Cerebellar nuclear complex (tissue), 1 donor: Measurements from ENCODE around the gene SLC37A4.
"Not testable (repeated sequence)": the region's sequence is repeated elsewhere in the genome, so short reads cannot be mapped to it uniquely, and the experiment has no call there.

ENCODE experiments used
- DNase-seq, 2 experiments: peaks; one replicate each; lab custom pipeline; 2025; lab: John Stamatoyannopoulos, UW

Gene SLC37A4

DNA sequence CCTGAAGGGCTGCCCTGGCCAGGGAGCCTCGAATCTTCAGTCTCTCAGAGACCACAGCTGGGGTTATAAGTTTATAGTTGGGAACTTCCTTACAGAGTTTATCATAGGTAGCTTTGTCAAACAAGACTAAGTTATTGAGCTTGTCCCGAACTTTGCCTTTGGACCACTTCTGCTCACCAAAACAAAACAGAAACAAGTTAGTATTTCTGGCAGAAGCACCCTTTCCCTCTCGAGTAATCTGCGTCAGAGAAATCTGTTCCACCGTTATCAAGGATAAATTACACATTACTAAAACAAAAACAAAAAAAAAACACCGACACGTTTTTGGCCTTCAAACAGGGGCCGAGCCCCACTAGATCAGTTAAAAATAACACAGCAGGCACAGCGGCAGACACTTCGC, 13.3 kb downstream of the SLC37A4 start:
- not testable (repeated sequence) for DNase-seq

DNA sequence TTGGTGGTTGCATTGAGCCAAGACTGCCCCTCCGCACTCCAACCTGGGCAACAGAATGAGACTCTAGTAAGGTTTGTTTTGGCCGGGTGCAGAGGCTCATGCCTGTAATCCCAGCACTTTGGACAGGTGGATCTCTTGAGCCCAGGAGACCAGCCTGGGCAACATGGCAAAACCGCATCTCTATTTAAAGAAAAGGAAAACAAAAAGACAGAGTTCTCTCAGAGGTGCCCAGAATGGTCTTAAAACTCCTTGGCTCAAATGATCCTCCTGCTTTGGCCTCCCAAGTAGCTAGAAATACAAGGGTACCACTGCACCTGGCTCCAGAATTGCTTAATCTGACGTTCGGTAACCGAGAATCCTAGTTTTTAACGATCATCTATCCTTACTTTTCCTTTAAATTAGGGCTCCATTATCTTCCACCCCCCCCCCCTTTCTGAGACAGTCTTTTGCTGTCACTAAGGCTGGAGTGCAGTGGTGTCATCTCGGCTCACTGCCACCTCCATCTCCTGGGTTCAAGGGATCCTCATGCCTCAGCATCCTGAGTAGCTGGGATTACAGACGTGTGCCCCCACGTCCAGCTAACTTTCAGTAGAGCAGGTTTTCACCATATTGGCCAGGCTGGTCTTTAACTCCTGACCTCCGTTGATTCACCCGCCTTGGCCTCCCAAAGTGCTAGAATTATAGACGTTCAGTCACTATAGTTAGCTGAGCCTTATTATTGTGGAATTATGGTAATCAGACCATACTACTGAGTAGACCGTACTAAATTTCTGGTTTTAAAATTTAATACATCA, 14.3 kb downstream of the SLC37A4 start:
- no peak for DNase-seq

DNA sequence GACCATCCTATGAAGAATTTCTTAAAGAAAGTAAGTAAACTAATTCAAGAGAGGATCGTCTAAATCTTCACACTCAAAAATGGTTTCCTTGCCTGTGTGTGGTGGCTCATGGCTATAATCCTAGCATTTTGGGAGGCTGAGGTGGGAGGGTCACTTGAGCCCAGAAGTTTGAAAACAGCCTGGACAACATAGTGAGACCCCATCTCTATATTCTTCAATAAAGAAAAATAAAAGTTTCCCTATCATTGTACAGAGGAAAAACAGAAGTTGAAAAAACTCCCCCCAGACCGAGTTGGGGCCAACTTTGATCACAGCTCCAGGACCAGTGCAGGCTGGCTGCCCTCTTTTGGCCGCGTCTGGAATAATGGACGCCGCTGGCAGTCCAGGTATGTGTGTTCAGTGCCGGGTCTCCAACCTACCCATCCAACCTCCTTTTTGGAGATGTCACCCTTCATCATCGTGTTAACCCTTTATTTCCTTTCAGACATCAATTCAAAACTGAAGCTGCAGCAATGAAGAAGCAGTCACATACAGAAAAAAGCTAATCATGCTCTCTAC, 15.5 kb downstream of the SLC37A4 start:
- no peak for DNase-seq

DNA sequence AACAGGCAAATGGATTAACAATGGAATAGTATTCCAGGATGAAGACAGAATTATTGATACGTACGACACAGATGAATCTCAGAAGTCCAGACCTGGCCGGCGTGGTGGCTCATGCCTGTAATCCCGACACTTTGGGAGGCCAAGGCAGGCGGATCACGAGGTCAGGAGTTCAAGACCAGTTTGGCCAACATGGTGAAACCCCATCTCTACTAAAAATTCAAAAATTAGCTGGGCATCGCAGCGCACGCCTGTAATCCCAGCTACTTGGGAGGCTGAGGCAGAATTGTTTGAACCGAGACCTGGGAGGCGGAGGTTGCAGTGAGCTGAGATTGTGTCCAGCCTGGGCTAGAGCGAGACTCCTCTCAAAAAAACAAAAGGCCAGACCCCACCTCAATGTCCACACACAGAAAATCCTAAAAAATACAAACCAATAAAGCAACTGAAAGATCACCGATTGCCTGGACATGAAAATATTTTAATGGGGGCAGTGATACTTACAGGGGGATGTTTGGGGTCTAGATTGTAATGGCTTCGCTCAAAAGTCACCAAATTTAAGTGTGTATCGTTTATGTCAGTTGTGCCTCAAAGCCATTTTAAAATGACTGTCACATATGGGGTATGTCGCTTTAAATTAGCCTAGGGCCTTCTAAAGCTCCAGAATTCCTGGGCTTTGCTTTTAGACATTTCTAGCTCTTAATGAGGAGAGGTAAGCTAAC, 16.3 kb downstream of the SLC37A4 start:
- no peak for DNase-seq

DNA sequence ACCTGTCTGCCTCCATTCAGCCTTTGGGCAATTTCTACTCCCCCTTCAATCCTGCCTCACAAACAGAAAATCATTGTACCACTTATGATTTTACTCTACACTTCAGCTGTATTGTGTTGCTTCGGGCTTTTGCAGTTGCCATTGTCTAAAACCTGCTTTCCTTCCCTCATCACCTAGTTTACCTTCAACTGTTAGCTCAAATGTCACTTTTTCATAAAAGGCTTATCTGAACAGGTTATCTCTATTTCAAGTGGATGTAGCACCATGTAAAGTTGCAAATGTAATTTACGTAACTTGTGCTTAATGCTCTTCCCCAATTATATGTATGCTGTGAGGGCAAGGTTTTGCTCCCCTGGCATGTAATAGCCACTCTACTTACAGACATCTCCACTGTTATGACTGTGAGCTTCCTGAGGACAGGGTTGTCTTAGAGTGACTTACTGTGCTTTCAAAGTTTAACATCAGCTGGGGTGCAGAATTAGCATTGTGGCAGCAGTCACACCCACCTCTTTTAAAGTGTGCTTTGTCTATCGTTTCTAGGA, 18.0 kb downstream of the SLC37A4 start:
- DNase-seq, result no peak

DNA sequence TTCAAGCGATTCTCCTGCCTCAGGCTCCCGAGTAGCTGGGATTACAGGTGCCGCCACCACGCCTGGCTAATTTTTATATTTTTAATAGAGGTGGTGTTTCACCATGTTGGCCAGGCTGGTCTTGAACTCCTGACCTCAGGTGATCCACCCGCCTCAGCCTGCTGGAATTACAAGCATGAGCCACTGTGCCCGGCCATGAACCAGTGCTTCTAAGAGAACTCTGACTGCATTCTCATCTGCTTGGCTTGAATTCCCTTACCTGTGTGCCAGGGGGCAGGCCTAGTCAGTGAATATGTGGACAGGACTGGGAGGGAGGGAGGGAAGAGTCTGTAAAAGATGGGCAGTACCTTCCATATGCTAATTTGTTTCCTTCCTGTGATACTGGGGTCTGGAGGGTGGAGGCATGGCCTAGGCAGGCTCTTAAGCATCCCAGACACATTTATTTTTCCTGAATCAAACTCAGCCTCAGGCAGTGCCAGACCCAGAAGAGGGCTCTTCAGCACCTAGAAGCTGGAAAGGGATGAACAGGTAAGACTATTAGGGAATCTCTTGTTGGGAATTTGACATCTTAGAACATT, 19.1 kb downstream of the SLC37A4 start:
- no peak for DNase-seq

DNA sequence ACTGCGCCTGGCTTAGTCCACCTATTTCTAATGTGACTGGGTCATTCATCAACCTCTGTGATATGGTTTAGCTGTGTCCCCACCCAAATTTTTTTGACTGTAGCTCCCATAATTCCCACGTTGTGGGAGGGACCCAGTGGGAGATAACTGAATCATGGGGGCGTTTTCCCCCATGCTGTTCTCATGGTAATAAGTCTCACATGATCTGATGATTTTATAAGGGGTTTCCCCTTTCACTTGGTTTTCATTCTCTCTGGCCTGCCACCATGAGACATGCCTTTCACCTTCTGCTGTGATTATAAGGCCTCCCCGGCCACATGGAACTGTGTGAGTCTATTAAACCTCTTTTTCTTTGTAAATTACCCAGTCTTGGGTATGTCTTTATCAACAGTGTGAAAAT, 24.0 kb downstream of the SLC37A4 start:
- no peak for DNase-seq

DNA sequence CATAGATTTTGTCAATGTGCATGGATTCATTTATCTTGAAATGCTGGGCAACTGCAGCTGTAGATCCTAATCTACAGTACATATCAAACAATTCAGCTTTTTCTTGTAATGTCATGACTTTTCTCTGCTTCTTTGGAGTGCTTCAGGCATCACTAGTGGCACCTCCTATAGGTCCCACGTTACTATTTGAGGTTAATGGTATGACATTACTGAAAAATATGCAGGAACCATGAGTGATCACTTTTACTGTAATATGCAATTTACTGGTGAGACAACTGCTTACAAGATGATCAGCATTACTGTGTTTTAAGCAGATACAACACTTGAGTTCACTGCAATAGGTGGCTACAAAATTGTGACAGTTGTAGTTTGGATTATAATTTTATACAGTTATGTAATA, 29.8 kb downstream of the SLC37A4 start:
- no peak for DNase-seq

DNA sequence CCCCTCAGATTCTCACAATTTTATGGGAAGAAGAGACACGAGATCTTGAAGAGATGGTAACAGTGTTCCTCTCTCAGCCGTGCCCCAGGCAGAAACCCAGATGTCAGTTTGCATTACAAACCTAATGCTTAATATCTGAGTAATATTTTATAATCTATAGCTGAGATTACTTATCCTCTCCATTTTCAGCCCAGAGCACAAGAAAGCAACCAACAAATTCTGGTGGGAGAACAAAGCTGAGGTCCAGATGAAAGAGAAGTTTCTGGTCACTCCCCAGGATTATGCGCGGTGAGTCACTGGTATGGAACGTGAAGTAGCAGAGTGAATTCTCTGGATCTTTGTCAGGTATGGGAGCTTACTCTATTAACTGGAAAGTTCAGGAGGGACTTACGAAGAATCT, 31.9 kb downstream of the SLC37A4 start:
- no peak for DNase-seq

DNA sequence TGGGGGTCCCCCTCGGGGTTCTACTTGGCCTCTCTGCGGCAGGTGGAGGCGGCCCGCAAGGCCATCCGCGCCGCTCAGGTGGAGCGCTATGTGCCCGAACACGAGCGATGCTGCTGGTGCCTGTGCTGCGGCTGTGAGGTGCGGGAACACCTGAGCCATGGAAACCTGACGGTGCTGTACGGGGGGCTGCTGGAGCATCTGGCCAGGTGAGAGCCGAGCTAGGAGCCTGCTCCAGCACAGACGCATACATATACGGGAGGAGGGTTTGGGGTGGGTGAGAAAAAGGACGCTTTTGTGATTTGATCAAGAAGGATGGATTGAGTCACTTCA, 32.3 kb downstream of the SLC37A4 start:
- DNase-seq, result no peak

DNA sequence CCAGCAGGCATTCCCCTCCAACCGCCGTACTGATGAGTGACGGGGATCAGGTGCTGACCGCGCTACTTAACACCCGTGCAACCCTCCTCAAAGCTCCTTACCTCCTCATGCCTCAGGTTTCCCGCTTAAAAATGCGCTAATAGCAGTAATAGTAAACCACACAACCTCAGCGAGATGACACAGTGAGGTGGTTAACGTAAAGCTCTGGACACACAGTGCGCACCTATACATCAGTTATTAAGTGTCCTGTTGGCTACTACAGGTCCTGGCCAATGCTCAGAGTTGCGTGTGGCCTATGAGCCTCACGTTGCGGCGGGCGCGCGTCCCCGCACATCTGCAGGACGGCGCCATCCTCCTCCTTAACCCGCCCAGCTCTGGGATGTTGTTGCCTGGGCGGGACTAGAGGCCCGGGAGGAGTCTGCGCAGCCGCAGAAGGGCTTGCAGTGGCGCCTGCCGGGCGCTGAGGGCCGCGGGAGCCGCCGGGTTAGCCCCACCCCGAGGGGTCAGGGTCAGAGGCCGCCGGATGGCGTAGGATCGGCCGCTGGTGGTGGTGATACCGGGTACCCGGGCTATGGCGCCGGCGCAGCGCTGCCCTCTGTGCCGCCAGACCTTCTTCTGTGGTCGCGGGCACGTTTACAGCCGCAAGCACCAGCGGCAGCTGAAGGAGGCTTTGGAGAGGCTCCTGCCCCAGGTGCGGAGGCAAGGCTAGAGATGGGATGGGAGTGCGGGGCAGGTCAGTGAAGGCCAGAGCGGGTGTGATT, 32.9 kb downstream of the SLC37A4 start, which contains the start of gene CENATAC:
TSS of gene CENATAC (plus strand) at position 512 of the 761 bp plus-strand sequence. CDS start at position 572, 60 bp downstream.
- DNase-seq, result peak; percentile 27 to 86

DNA sequence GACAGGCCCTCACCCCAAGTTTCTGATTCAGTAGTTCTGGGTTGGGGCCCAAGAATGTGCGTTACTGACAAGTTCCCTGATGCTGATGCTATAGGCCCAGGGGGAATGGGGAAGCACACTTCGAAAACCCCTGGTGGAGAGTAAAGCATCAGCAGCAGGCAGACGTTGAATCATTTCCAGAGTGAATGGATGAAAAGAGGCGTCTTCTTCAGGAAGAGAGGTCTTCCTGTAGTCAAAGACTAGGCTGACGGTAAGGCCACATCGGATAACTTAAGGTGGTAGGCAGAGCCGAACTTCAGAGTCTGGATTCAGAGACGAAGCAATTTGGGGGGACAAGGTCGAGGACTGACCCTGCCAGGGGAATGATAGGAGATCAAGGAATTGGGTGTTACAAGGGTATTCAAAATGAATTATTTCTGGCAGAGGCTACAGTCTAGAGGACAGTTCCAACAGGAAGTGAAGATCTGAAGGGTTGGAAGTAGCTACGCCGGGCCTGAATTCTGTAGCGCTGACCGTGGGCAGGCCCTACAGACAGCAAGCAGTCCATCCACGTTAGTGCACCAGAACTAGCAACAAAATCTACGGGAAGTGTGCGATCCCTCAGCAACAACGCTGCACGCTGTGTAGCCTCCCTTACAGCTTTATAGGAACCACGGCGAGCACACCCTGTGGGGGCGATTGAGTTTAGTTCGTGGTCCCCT, 33.6 kb downstream of the SLC37A4 start:
- no peak for DNase-seq

DNA sequence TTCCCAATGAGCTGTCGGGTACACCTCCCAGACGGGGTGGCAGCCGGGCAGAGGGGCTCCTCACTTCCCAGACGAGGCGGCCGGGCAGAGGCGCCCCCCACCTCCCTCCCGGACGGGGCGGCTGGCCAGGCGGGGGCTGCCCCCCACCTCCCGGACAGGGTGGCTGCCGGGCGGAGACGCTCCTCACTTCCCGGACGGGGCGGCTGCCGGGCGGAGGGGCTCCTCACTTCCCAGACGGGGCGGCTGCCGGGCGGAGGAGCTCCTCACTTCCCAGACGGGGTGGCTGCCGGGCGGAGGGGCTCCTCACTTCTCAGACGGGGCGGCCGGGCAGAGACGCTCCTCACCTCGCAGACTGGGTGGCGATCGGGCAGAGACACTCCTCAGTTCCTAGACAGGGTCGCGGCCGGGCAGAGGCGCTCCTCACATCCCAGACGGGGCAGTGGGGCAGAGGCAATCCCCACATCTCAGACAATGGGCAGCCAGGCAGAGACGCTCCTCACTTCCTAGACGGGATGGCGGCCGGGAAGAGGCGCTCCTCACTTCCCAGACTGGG, 39.1 kb downstream of the SLC37A4 start:
- not testable (repeated sequence) for DNase-seq

DNA sequence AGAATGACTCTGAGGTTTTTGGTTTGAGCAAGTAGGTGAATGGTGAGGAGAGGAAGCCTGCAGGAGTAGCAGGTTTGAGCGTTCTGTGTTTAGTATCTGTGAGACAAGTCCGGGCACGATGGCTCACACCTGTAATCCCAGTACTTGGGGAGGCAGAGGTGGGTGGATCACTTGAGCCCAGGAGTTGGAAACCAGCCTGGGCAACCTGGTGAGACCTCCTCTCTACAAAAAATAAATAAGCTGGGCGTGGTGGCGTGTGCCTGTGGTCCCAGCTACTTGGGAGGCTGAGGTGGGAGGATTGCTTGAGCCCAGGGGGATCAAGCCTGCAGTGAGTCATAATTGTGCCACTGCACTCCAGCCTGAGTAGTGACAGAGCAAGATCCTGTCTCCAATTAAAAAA, 42.4 kb downstream of the SLC37A4 start:
- no peak for DNase-seq

DNA sequence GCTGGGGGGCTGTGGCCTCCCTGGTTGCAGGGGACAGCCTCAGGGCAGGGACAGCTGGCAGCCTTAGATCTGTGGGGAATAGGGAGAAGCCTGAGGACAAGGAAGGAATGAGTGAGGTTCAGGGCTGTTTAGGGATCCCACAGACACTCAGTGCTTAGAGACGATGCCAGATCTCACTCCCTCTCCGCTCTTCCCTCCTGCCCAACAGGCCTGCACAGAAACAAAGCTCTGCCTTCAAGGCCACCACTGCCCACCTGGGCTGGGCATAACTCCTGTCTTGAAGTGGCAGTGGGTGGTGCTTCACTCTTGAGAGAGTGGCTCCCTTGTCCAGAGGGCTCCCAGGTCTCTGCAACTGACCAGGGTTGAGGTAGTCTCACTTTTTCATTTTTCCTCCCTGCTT, 45.9 kb downstream of the SLC37A4 start:
- DNase-seq, result no peak

DNA sequence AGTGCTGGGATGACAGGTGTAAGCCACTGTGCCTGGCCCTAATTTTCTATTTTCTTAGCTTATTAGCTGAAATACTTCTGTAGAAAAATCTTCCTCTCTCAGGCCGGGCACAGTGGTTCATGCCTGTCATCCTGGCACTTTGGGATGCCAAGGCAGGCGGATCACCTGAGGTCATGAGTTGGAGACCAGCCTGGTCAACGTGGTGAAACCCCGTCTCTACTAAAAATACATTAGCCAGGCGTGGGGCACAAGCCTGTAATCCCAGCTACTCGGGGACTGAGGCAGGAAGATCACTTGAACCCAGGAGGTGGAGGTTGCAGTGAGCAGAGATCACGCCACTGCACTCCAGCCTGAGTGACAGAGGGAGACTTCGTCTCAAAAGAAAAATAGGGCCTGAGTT, 46.3 kb downstream of the SLC37A4 start:
- DNase-seq, result not testable (repeated sequence)

DNA sequence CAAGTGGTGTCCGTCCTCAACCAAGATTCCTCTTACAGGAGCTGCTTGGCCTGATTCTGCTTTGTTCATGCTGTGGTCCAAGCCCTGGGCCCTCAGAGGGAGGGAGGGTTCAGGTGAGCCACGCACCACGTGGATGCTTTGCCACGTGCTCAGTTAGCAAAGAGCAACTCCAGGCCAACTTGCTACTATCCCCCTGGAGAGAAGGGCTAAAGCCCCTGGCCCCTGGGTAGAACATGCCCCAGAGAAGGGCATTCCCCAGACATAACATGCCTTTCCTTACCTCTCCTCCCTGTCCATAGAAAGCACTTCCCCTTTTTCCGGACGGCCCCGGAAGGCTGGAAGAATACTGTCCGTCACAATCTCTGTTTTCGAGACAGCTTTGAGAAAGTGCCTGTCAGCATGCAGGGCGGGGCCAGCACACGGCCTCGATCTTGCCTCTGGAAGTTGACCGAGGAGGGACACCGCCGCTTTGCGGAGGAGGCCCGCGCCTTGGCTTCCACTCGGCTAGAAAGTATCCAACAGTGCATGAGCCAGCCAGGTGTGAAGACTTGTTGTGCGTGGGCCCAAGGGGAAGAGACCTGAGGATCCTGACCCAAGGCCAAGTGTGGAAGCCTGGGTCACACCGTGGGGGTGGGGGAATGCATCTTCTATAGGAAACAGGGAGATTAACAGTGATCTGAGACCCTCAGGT, 50.3 kb downstream of the SLC37A4 start:
- DNase-seq, result no peak

DNA sequence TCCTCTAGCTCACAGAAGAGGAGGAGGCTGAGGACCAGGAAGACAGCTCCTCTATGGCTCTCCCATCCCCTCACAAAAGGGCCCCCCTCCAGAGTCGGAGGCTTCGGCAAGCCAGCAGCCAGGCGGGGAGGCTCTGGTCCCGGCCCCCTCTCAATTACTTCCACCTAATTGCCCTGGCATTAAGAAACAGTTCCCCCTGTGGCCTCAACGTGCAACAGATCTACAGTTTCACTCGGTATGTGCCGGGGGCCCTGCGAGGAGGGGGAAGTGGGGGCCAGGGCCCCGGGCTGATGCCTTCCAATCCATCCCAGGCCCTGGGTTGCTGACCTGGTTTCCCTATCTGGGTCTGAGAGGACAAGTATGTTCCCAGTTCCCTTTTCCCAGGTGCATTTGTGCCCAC, 51.2 kb downstream of the SLC37A4 start:
- no peak for DNase-seq

DNA sequence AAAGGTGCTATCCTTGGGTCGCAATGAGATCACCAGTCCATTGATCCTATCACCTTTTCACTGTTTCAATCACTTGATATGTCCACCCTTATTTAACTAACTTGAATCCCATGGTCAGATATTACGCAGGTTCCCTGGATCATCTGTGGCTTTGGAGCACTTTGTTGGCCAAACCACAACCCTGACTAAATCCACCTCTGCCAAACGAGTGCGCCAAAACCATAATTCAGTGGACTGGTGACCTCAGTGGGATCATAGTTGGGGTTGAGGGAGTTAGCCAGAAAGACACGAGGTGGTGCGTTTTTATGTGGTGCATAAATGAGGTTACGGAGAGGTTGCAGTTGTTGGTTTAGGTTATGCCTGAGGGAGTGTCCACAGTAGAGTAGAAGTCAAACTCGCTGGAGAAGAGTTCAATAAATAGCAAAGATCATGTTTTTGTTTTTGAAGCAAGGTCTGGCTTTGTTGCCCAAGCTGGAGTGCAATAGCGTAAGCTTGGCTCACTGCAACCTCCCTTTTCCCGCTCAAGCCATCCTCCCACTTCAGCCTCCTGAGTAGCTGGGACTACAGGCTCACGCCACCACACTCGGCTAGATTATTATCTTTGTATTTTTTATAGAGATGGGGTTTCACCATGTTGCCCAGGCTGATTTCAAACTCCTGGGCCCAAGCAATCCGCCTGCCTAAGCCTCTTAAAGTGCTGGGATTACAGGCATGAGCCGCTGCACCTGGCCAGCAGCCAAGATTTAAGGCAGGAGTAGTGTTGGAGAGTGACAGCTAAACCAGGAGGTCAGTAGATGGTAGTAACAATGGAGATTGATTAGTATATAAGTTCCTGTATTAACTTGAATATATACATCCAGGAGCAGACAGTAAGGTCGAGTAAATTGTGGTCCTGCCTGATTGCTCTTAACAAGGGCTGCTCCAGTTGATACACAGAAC, 54.6 kb downstream of the SLC37A4 start:
- DNase-seq, result no peak
